ENCODE measurements around the gene IL6ST. TPM values are rescaled to one million over a fixed set of nuclear protein-coding genes. Genes with fewer than 3 reads are reported as not detected.
"Not testable (repeated sequence)": the region's sequence is repeated elsewhere in the genome, so short reads cannot be mapped to it uniquely, and the experiment has no call there.

IL6ST gene
- total RNA-seq, 4 donors from 2014 or later = 88.8 to 179 (median 116) TPM

DNA sequence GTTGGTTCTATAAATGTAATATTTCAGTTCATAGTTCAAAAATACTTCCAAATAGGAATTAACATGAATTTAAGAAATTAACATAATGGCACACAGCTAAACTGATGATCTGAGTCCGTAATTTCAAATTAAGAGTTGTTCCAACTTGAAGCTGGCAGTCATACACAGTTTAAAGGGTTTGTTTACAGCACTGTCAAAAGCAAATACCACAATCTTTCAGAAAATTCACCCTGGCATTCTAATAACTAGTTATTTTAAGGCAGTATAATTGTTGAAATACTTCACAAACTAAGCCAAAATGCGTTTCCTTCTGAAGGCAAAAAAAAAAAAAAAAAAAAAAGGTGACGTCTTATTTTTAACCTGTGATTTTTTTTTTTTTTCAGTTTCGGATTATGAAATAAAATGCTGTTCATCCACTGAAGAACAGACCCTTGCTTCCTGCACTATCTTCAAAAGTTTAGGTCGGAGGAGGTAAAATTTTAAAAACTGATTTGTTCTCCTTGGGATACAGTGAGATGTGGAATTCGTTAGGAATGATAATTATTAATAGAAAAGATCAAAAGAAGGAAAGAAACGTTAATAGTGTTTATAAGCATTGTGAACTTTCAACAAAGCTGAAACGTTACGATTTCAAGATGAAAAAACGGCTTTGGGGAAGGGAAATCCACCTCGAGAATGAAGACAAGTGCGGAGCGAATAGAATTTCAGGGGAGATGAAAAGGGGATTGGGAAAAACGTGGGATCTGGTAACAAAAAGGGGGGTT, 850 bp downstream of the IL6ST start:
- Histone ChIP-seq H3K4me1 (peaks cover 0 to 22% (median 0%) of the 10 kb centered on the region in 4 donors), H3K36me3 (no peaks in the 10 kb centered on the region)
- DNase-seq = no peak

GRCh38 chr5:55993013-55993412, 1.8 kb downstream of the IL6ST start:
- Histone ChIP-seq H3K27ac (peak overlapping the region; percentile 57 to 99 (median 98)), H3K4me1 (peaks cover 0 to 29% (median 0%) of the 10 kb centered on the region in 4 donors), H3K9me3 (no peaks in the 10 kb centered on the region), H3K27me3 (no peaks in the 10 kb centered on the region), H3K4me3 (peak overlapping the region; percentile 85 to 98 (median 94)), H3K36me3 (no peaks in the 10 kb centered on the region)
- no peak for DNase-seq
- TF ChIP-seq, protein P1, sequence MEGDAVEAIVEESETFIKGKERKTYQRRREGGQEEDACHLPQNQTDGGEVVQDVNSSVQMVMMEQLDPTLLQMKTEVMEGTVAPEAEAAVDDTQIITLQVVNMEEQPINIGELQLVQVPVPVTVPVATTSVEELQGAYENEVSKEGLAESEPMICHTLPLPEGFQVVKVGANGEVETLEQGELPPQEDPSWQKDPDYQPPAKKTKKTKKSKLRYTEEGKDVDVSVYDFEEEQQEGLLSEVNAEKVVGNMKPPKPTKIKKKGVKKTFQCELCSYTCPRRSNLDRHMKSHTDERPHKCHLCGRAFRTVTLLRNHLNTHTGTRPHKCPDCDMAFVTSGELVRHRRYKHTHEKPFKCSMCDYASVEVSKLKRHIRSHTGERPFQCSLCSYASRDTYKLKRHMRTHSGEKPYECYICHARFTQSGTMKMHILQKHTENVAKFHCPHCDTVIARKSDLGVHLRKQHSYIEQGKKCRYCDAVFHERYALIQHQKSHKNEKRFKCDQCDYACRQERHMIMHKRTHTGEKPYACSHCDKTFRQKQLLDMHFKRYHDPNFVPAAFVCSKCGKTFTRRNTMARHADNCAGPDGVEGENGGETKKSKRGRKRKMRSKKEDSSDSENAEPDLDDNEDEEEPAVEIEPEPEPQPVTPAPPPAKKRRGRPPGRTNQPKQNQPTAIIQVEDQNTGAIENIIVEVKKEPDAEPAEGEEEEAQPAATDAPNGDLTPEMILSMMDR (IDR thresholded peaks at IDR 0.05) = no peak

More for the DNA sequence above, 850 bp downstream of the IL6ST start:
- Histone ChIP-seq H3K9me3 (no peaks in the 10 kb centered on the region), H3K4me3 (peak overlapping the region; percentile 85 to 98 (median 94)), H3K27ac (peak overlapping the region; percentile 97 to 99 (median 98)), H3K27me3 (no peaks in the 10 kb centered on the region)
- no peak for TF ChIP-seq POLR2A (IDR thresholded peaks at IDR 0.05)
- TF ChIP-seq, protein P1 (IDR thresholded peaks at IDR 0.05) = no peak

- H3K4me3 ChIP-seq = peak overlapping the region; percentile 85 to 98 (median 94)
Observed at GRCh38 chr5:55991768-55992486, 2.8 kb downstream of the IL6ST start.

DNA sequence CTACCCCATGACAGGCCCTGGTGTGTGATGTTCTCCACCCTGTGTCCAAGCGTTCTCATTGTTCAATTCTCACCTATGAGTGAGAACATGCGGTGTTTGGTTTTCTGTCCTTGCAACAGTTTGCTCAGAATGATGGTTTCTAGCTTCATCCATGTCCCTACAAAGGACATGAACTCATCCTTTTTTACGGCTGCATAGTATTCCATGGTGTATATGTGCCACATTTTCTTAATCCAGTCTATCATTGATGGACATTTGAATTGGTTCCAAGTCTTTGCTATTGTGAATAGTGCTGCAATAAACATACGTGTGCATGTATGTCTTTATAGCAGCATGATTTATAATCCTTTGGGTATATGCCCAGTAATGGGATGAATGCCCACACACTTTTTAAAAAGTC, 3.9 kb downstream of the IL6ST start:
- H3K9me3 ChIP-seq, H3K4me3 ChIP-seq, H3K27ac ChIP-seq, H3K27me3 ChIP-seq, H3K36me3 ChIP-seq, DNase-seq: not testable (repeated sequence)
- H3K4me1 ChIP-seq = peaks cover 0 to 18% (median 0%) of the 10 kb centered on the region in 4 donors

More at GRCh38 chr5:55991768-55992486, 2.8 kb downstream of the IL6ST start:
- Histone ChIP-seq H3K27ac (peak overlapping the region in 2 of 4 donors; percentile 44 to 97), H3K36me3 (peaks cover 0 to 2% (median 0%) of the 10 kb centered on the region in 3 donors), H3K4me1 (peaks cover 0 to 24% (median 0%) of the 10 kb centered on the region in 4 donors), H3K27me3 (no peaks in the 10 kb centered on the region), H3K9me3 (no peaks in the 10 kb centered on the region)
- no peak for DNase-seq
- no peak for TF ChIP-seq POLR2A (IDR thresholded peaks at IDR 0.05)
- TF ChIP-seq, protein P1 (IDR thresholded peaks at IDR 0.05) = no peak

- no peaks in the 10 kb centered on the region for H3K27me3 ChIP-seq
- peak overlapping the region in 1 of 4 donors; percentile 1 for H3K27ac ChIP-seq
- peak overlapping the region in 1 of 4 donors; percentile 0 for H3K4me3 ChIP-seq
- H3K9me3 ChIP-seq = no peaks in the 10 kb centered on the region
- DNase-seq = no peak
- peaks cover 0 to 4% (median 0%) of the 10 kb centered on the region in 3 donors for H3K36me3 ChIP-seq
- peaks cover 0 to 16% (median 0%) of the 10 kb centered on the region in 4 donors for H3K4me1 ChIP-seq
- TF ChIP-seq, protein P1 (IDR thresholded peaks at IDR 0.05) = no peak
- TF ChIP-seq POLR2A (IDR thresholded peaks at IDR 0.05) = no peak
Observed at GRCh38 chr5:55989860-55990259, 4.9 kb downstream of the IL6ST start.

Data from Peyer's patch (tissue), 4 donors.